ENCODE results near the gene PRSS56. TPM values are rescaled to one million over a fixed set of nuclear protein-coding genes. Genes with fewer than 3 reads are reported as not detected.

PRSS56 gene
- 3.4 TPM for polyA plus RNA-seq (ENCODE audit: insufficient read length)

- no peak for DNase-seq (ENCODE audit: low read depth)
Observed at GRCh38 chr2:232519581-232520438, at the start of gene PRSS56. Gene PRSS56 (plus strand): TSS chr2:232520388. CDS start chr2:232520599, 211 bp downstream.

- DNase-seq (ENCODE audit: low read depth): no peak
Observed at GRCh38 chr2:232473467-232473890, 46.7 kb upstream of the PRSS56 start.

GRCh38 chr2:232476045-232476444, 44.1 kb upstream of the PRSS56 start:
- no peak for DNase-seq (ENCODE audit: low read depth)

GRCh38 chr2:232476791-232477190, 43.4 kb upstream of the PRSS56 start:
- no peak for DNase-seq (ENCODE audit: low read depth)

GRCh38 chr2:232477751-232478510, 42.3 kb upstream of the PRSS56 start:
- DNase-seq (ENCODE audit: low read depth): no peak

GRCh38 chr2:232478571-232479340, 41.4 kb upstream of the PRSS56 start:
- no peak for DNase-seq (ENCODE audit: low read depth)

- DNase-seq (ENCODE audit: low read depth): no peak
Observed at GRCh38 chr2:232479341-232480200, 40.6 kb upstream of the PRSS56 start.

- no peak for DNase-seq (ENCODE audit: low read depth)
Observed at GRCh38 chr2:232480201-232481190, 39.7 kb upstream of the PRSS56 start.

GRCh38 chr2:232481322-232482140, 38.7 kb upstream of the PRSS56 start:
- no peak for DNase-seq (ENCODE audit: low read depth)

- no peak for DNase-seq (ENCODE audit: low read depth)
Observed at GRCh38 chr2:232482301-232483238, 37.6 kb upstream of the PRSS56 start.

- DNase-seq (ENCODE audit: low read depth): no peak
Observed at GRCh38 chr2:232483311-232483922, 36.8 kb upstream of the PRSS56 start.

- no peak for DNase-seq (ENCODE audit: low read depth)
Observed at GRCh38 chr2:232483923-232484627, 36.1 kb upstream of the PRSS56 start.

- no peak for DNase-seq (ENCODE audit: low read depth)
Observed at GRCh38 chr2:232484628-232485347, 35.4 kb upstream of the PRSS56 start.

GRCh38 chr2:232485348-232485756, 34.8 kb upstream of the PRSS56 start:
- no peak for DNase-seq (ENCODE audit: low read depth)

GRCh38 chr2:232485757-232486557, 34.2 kb upstream of the PRSS56 start:
- DNase-seq (ENCODE audit: low read depth): no peak
